ENCODE measurements around the gene PYM1.

Gene PYM1

DNA sequence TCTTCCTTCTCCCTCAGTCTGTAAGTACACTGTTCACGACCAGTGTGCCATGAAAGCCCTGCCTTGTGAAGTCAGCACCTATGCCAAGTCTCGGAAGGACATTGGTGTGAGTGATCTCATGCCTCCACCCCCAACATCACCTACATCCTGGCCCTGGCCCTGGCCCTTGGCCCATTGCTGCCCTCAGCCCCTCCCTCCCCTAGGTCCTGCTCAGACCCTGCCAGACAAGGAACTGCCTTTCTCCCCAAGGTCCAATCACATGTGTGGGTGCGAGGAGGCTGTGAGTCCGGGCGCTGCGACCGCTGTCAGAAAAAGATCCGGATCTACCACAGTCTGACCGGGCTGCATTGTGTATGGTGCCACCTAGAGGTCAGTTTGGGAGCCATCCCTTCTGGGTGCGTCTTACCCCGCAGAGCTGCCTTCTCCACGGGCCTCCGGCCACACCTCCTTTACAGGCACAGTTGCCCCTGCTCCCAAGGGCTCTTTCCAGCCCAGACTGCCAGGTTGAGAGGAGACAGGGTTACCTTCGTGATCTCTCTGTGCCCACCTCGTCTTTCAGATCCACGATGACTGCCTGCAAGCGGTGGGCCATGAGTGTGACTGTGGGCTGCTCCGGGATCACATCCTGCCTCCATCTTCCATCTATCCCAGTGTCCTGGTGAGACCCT, 12.5 kb upstream of the PYM1 start:
- DNase-seq (ENCODE audit: extremely low read depth, low read depth) = no peak
- TF ChIP-seq, protein P1, sequence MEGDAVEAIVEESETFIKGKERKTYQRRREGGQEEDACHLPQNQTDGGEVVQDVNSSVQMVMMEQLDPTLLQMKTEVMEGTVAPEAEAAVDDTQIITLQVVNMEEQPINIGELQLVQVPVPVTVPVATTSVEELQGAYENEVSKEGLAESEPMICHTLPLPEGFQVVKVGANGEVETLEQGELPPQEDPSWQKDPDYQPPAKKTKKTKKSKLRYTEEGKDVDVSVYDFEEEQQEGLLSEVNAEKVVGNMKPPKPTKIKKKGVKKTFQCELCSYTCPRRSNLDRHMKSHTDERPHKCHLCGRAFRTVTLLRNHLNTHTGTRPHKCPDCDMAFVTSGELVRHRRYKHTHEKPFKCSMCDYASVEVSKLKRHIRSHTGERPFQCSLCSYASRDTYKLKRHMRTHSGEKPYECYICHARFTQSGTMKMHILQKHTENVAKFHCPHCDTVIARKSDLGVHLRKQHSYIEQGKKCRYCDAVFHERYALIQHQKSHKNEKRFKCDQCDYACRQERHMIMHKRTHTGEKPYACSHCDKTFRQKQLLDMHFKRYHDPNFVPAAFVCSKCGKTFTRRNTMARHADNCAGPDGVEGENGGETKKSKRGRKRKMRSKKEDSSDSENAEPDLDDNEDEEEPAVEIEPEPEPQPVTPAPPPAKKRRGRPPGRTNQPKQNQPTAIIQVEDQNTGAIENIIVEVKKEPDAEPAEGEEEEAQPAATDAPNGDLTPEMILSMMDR (IDR thresholded peaks at IDR 0.05; ENCODE audit: low read depth, low read length, missing control alignments) = peak; percentile 94
- H3K4me3 ChIP-seq (replicated peaks; ENCODE audit: low read depth, low read length) = no peak overlapping the region

- DNase-seq (ENCODE audit: extremely low read depth, low read depth) = no peak
- H3K4me3 ChIP-seq (replicated peaks; ENCODE audit: low read depth, low read length) = no peak overlapping the region
- TF ChIP-seq, protein P1 (IDR thresholded peaks at IDR 0.05; ENCODE audit: low read depth, low read length, missing control alignments) = no peak
These were observed 11.3 kb upstream of the PYM1 start for GRCh38 chr12:55938826-55939501.

GRCh38 chr12:55937981-55938380, 10.3 kb upstream of the PYM1 start:
- no peak for DNase-seq (ENCODE audit: extremely low read depth, low read depth)
- TF ChIP-seq, protein P1 (IDR thresholded peaks at IDR 0.05; ENCODE audit: low read depth, low read length, missing control alignments) = no peak
- no peak overlapping the region for H3K4me3 ChIP-seq (replicated peaks; ENCODE audit: low read depth, low read length)

GRCh38 chr12:55935738-55936151, 8.1 kb upstream of the PYM1 start:
- TF ChIP-seq, protein P1 (IDR thresholded peaks at IDR 0.05; ENCODE audit: low read depth, low read length, missing control alignments) = no peak
- H3K4me3 ChIP-seq (replicated peaks; ENCODE audit: low read depth, low read length) = no peak overlapping the region
- no peak for DNase-seq (ENCODE audit: extremely low read depth, low read depth)

GRCh38 chr12:55934773-55935172, 7.1 kb upstream of the PYM1 start:
- H3K4me3 ChIP-seq (replicated peaks; ENCODE audit: low read depth, low read length) = no peak overlapping the region
- TF ChIP-seq, protein P1 (IDR thresholded peaks at IDR 0.05; ENCODE audit: low read depth, low read length, missing control alignments) = no peak
- no peak for DNase-seq (ENCODE audit: extremely low read depth, low read depth)

GRCh38 chr12:55933799-55934742, 6.4 kb upstream of the PYM1 start:
- TF ChIP-seq, protein P1 (IDR thresholded peaks at IDR 0.05; ENCODE audit: low read depth, low read length, missing control alignments) = no peak
- H3K4me3 ChIP-seq (replicated peaks; ENCODE audit: low read depth, low read length) = no peak overlapping the region
- no peak for DNase-seq (ENCODE audit: extremely low read depth, low read depth)
